Skin epidermis (tissue), 12 donors: ENCODE measurements around the gene PRR35.

Source experiments
- H3K27ac ChIP-seq, 21 experiments: fragments of 200-600 bp; sonication (generic) in 11 of 21; one replicate each; pipeline ENCODE4 v1.5.0; 2020; ENCODE audit warnings: mild to moderate bottlenecking in 3 of 21, inconsistent platforms in 2 of 21, moderate library complexity in 2 of 21
- H3K4me3 ChIP-seq, 7 experiments: fragments of 200-600 bp; sonication (generic) in 2 of 7; one replicate each; pipeline ENCODE4 v1.5.0; 2020; ENCODE audit warnings: inconsistent platforms in 2 of 7, mild to moderate bottlenecking in 2 of 7, moderate library complexity in 1 of 7

PRR35 gene

DNA sequence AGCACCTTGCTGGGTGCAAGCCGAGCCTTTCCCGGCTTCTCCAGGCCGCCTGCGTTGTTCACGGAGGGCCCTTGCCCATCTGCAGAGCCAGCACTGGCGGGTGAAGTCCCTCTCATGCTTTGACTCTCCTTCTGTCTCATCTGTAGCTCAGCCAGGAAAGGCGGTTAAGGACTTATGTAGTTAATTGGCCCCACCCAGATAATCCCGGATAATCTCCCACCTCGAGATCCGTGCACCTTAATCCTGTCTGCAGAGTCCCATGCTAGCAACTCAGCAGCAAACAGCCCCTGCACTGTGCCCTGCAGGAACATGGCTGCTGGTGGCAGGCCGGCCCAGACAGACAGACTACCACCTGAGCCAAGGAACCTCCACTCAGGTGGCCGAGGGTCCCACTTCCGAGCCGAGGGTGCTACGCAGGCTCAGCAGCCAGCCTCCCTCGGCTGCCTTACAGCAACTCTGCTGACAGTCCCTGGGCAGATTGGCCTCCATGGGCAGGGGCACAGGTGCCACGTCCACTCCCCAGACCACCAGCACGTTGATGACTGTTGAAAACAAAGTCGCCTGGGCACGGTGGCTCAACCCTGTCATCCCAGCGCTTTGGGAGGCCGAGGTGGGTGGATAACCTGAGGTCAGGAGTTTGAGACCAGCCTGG, 46.6 kb downstream of the PRR35 start:
- H3K27ac ChIP-seq = no peak overlapping the region
- no peak overlapping the region for H3K4me3 ChIP-seq

DNA sequence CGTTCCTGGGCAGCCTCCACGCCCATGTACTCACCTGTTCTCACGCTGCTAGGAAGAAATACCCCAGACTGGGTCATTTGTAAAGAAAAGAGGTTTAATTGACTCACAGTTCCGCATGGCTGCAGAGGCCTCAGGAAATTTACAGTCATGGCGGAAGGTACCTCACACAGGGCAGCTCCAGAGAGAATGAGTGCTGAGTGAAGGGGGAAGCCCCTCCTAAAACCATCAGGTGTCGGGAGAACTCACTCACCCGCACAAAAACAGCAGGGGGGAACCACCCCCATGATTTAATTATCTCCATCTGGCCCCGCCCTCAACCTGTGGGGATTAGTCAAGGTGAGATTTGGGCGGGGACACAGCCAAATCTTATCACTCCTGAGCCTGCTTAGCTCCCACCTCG, 47.8 kb downstream of the PRR35 start:
- Histone ChIP-seq H3K27ac (no peak overlapping the region), H3K4me3 (no peak overlapping the region)

DNA sequence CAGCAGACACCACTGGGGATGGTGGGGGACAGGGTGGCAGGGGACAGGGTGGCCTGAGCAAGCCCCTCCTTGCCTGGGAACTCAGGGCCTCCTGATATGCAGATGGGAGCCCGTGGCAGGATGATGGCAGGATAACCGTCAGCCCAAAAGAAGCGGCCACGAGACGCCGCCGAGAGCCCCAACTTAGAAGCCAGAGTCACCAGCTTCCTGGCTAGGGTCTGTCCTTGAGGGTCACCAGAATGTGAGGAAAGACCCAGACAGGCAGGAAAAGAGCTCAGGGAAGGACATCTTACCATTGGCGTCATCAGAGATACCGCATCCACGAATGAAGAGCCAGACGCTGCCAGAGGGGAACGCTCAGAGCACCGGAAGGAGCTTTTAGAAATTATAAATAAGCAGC, 49.1 kb downstream of the PRR35 start:
- Histone ChIP-seq H3K27ac (no peak overlapping the region), H3K4me3 (no peak overlapping the region)

DNA sequence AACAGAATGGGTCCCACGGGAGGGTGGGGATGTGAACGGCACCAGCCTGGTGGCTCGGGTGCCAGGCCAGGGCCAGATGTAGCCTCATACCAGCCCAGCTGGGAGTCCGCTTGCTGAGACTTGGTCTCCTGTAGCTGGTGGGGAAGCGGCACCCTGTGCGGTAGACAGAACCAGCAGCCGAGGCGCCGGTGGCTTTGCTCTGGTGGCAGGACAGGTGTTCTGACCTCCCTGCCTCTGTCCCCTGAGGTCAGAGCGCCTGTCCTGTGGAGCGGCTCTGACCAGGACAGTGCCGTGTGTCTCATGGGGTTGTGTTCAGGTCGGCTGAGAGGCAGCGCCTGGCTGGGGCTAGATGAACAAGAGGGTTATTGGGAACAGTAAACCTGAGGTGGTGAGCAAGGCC, 49.8 kb downstream of the PRR35 start:
- Histone ChIP-seq H3K27ac (peak overlapping the region in 6 of 21 experiments; percentile 29 to 67 (median 61)), H3K4me3 (no peak overlapping the region)

DNA sequence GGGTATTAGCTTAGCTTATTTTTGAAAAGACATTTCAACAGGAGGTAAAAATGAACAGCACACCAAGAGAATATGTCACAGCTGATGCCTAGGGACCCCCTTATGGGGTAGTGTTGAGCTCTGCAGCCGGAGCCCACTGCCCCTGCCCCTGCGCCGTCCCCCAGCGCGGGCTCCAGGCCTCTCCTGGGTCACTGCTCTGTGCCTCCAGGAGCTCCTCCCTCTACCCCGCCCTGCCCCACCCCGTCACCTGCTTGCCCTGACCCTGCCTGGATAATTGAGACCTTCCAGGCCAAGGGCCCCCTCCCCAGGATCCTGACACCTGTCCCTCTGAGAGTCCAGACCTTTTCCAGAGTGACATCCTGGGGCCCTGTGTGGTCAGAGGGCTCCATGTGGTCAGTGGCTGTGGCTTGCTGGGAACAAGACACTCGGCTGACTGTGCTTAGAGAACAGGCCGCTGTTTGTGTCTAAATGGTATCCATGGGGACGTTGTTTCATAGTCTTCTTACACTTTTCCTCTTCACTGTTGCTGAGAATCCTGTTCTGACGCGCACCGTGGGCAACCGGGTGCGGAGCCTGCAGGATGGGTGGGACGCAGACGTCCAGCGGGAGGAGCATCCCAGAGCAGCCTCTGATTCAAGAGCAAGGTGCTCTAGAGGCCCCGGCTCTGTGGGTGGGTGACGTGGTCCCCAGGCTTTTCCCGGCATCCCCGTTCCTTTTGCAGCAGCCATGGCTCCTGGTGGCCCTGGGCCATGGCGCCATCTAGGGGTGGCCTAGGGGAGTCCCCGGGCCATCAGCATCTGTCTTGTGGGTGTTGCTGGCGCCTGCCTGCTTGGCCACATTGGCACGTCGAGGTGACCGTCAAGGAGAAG, 50.6 kb downstream of the PRR35 start:
- peak overlapping the region in 10 of 21 experiments; percentile 8 to 67 (median 42) for H3K27ac ChIP-seq
- no peak overlapping the region for H3K4me3 ChIP-seq

DNA sequence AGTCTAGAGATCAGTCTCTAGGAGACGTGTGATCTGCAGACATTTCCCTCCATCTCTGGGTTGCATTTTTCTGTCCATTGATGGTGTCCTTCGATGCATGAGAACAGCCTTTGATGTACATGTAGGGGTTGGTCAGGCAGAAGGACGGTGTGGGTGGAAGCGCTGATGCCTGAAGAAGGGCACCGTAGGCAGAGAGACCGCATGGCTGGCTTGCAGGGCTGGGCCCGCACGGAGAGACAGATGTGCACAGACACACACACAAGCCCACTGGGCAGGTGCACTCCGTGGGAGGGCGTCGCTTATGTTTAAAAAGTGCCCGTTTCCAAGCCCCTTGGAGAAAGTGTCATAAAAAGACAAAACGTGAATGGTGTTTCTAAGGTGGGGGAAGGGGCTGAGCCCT, 54.9 kb downstream of the PRR35 start:
- no peak overlapping the region for H3K4me3 ChIP-seq

More for the DNA sequence above, 54.9 kb downstream of the PRR35 start:
- no peak overlapping the region for H3K27ac ChIP-seq
